Left renal pelvis (tissue), 4 donors: Measurements from ENCODE around the gene PHACTR1. TPM values are rescaled to one million over a fixed set of nuclear protein-coding genes. Genes with fewer than 3 reads are reported as not detected.
"Not testable (repeated sequence)": the region's sequence is repeated elsewhere in the genome, so short reads cannot be mapped to it uniquely, and the experiment has no call there.

Experiments used
- DNase-seq, 4 donors: peaks; one replicate each; pipeline ENCODE4 v3.0.0-alpha.2; 2013; ENCODE audit warnings: low read depth in 4 of 4, low spot score in 3 of 4
- polyA plus RNA-seq, 4 donors: library from polyadenylated mRNA; unstranded; fragments of 120-200 nt; gene quantifications; one replicate each; pipeline ENCODE4 v1.2.1, GENCODE V29; 2013; ENCODE audit not compliant: insufficient read length in 4 of 4

The PHACTR1 gene
- polyA plus RNA-seq, 4 donors: 2.4 to 19.1 (median 16.0) TPM

DNA sequence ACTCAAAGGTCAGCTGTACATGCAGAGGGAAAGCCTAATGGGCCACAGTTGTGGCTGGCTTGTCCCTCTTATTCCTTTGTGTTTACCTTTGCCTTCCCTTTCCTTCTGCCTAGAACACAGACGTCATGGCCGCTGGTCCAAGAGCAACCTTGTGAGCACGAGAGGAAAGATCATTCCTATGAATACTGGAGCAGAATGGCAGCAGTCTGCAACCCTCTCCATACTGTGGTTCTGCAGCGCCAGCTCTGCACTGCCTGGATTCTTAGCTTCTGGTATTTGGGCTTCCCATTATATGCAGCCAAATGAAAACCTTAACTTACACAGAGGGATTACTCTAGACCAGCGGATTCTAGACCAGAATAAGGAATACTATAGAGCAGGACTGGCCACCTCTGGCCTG, 599.3 kb downstream of the PHACTR1 start:
- no peak for DNase-seq

DNA sequence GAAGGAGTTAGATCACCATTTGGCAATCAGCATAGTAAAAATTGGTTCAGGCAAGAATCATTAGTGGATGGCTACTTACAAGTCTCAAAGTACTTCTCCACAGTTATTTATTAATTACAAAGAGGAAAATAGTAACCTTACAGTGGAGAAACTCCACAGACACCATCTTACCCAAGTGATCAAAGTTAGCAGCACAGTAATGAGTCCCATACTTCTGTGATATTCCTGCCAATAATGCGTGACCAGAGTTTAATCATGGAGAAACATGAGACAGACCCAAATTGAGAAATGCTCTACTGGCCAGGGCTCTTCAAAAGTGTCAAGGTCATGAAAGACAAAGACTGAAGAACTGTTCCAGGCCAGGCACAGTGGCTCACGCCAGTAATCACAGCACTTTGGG, 602.3 kb downstream of the PHACTR1 start:
- no peak for DNase-seq

DNA sequence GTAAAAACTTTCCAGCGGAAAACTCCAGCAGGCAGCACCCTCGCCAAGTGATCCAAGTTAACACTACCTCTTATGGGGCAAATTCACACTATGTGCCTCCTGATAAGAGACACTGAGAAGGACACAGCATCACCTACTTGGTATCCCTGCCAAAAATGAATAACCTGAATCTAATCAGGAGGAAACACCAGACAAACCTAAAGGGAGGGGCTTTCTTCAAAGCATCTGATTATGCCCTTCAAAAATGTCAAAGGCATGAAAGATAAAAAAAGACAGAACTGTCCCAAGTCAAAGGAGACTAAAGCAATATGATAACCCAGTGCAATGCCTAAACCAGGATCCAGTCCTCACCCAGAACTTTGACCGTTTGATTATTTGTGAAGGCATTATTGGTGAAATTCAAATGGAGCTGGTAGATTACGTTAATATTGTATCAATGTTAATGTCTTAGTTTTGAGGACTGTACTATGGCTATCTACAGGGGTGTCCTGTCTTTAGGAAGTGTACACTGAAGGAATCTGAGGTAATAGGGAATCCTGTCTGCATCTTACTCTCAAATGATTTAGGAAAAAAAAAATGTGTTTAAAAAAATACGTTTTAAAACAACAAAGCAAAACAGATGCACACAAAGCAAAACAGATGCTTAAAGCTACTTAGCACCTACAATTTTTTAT, 603.5 kb downstream of the PHACTR1 start:
- no peak for DNase-seq

DNA sequence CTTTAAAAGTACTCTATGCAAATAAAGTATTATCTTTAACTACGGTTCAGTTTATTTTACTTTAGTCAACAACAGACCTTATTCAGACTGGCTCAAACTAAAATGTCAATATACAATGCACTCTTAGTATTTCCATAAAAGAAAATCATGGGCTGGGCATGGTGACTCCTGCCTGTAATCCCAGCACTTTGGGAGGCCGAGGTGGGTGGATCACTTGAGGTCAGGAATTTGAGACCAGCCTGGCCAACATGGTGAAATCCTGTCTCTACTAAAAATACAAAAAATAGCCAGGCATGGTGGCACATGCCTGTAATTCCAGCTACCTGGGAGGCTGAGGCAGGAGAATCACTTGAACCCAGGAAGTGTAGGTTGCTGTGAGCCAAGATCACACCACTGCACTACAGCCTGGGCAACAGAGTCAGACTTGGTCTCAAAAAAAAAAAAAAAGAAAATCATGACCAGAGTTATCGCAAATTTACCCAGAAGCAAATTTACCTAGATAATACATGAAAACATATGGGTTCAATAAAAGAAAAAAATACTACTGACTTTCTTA, 609.5 kb downstream of the PHACTR1 start:
- DNase-seq: not testable (repeated sequence)

DNA sequence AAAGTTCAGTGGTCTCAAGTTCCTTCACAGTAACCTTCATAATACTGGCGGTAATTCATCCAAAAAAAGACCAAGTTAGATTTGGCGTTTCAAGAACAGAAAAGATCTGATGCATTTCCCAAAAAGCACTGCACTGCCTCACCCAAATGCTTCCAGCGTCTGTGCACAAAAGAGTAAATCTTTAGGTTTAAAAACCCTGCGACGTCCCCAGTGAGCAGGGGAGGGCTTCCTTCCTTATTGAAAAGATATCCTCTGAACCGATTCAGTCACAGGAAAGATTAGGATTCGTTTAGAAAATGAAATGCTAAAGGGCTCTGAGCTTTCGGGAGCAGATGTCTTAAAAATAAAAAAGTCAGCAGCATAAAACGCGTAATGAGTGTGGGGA, 611.1 kb downstream of the PHACTR1 start:
- DNase-seq: no peak

DNA sequence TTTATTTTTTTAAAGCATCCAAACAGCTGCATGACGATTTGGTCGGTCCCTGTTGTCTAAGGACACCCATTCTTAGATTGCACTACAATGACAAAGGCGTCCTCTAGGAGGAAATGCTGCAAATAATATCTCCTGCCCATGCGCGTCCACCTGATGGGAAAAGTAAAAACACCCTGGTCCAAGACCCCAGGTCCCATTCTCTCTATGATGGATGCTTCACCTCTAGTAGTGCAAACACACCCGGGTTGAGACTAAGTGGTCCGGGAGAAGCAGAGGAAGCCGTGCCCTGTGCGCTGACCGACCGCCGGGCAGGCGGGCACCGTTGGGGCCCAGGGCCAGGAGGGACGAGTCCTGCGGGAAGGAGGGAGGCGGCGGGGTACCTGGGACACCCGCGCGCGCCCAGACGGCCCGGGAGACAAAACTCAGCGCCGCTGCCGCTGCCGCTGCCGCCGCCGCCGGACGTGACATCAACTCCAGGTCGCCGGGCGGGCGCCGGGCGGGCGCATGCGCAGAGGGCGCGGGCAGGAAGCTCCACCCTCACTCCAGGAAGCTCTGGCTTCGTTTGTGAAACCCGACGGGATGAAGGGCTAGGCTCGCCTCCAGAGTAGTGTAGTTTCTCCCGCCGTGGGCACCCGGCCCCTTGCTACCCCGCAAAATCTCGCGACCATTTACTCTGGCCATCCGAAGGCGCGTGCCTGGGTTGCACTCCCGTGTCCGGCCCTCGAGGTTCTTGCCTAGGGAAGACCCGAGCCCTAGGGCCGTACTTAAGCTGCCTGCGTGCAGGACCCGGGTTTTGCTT, 611.7 kb downstream of the PHACTR1 start, which contains the start of gene TBC1D7:
TBC1D7 (minus strand) TSS at position 462 of the 799 bp plus-strand sequence. CDS start 1,639 bp downstream, outside the sequence.
- DNase-seq: peak; percentile 76 to 82 (median 80)

DNA sequence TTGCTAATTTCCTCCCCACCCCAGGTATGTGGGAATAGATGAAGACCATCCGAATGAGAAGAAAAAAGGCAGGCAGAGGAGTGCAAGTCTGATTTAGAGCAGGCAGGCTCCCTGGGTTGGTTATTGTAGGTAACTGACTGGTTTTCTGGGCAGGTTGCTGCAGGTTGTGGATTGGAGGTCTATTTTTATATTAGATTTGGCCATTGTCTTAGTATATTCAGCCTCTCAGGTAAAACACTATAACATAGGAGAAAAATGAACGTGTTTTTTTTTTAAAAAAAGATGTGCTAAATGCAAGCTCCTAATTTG, 612.3 kb downstream of the PHACTR1 start:
- DNase-seq: no peak

DNA sequence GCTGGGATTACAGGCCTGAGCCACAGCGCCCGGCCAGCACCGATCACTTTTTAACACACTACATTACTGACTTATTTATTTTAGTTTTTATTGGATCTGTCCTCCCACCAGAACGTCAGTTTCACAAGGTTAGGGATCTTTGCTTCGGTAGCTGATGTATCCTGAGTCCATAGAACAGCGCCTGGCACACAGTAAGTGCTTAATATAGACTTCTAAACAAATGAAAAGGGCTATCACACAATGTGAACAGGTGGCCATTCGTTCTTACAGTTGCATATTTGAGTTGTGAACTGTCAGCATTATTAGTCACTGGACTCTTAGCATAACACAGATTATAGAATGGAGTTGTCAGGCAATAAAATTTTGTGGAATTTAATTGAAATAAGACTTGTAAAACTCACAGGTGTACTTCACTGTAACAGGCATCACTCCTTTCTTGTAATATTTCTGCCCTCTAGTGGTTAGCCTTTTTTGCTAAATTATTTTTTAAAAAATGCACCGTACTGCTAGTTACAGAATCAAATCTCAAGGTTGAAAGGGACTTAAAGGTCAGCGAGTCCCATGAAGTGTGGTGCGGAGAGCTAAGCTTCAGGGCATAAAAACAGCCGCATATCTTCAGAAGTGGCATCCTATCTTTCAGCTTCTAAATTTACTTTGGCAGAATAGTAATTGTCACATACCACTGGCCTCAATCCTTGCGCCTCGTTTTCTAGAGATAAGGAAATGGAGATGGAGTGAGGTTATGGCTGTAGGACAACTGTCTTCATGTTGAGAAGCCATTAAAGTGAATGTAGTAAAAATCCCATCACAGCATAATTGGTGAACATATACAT, 615.2 kb downstream of the PHACTR1 start:
- no peak for DNase-seq

DNA sequence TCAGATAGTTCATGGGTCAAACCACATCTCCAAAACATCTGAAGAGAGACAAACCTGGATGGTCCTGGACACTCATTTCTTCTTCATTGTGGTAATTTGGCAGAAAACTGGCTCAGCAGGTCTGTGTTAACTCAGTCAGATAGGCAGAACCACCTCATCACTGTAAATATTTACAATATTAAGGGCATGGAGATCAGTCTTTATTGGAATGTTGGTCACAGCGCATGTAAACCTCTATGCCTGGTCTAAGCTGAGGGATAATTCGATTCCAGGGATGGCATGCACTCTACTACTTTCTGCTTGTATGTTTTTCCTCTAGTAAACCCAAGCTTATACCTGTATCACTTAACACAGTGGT, 615.8 kb downstream of the PHACTR1 start:
- no peak for DNase-seq

DNA sequence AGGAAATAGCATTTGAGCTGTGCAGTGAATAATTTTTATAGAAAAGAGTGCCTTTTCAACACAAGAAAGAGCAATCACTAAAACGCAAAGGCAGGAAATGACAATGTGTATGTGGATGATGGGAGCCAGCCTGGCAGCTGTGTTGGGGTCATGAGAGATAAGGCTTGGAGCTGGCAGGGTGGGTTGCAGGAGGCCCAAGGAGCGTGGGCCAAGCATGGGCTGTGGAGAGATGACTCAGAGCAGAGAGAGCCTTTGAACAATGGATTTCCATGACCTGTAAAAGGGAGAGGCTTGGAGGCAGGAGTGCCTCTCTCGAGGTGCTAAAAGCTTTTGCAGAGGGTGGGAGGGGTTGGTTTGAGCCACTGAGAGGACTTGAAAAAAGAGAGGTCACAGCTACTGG, 618.4 kb downstream of the PHACTR1 start:
- no peak for DNase-seq

DNA sequence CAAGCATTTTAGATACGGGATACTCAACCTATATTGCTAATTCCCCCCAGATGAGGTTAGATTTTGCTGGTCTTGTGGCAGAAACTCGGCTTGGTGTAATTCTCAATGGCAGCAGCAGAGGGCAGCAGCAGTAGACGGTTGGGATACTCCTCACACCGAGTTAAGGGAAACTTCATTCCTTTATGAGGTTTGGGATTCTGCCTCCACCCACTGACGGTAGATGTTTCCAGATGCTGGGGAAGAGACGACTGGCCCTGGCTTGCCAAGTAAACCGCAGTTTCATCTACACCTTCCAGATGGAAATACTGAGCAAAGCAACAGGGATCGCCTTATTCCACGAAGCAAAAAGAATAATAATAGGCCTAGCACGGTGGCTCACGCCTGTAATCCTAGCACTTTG, 620.0 kb downstream of the PHACTR1 start:
- DNase-seq: peak in 3 of 4 donors; percentile 46 to 63 (median 63)

DNA sequence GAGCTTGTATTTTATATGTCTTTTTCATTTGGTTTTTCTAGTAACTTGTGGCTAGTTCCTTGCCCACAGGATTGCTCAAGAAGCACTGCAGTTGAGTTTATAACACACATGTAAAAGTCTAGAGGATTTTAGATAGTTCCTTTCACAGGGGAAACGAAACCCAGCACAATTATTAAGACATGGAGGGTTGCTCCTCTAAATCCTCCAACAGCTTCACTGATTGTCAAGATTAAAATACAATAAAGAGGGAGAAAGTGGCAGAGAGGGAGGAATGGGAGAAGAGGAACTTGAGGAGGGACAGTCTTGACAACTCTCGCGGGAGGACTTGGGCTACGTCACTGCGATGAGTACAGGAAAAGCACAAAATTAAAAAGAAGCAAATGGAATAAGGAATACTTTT, 621.5 kb downstream of the PHACTR1 start:
- no peak for DNase-seq
